ENCODE data around the gene ARHGAP28. TPM values are rescaled to one million over a fixed set of nuclear protein-coding genes. Genes with fewer than 3 reads are reported as not detected.
"Not testable (repeated sequence)": the region's sequence is repeated elsewhere in the genome, so short reads cannot be mapped to it uniquely, and the experiment has no call there.

Gene ARHGAP28
- polyA plus RNA-seq, 1 donor, result 60.3 TPM

DNA sequence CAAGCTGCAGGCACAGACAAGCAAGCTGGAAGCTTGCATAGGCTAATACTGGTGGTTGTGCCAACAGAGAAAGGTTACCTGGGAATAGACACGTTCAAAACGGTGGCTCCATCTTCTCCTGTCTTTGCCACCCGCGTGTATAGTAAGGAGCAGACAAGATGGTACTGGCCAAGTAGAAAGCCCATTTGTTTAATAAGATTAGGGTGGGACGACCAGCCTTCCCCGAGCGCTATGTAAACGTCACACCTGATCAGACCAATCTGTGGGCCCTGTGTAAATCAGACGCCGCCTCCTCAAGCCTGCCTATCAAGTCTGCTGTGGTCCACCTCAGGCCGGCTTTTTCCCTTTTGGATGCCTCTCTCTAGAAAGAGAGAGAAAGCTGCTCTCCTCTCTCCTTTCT, 198.8 kb downstream of the ARHGAP28 start:
- no peak for DNase-seq

DNA sequence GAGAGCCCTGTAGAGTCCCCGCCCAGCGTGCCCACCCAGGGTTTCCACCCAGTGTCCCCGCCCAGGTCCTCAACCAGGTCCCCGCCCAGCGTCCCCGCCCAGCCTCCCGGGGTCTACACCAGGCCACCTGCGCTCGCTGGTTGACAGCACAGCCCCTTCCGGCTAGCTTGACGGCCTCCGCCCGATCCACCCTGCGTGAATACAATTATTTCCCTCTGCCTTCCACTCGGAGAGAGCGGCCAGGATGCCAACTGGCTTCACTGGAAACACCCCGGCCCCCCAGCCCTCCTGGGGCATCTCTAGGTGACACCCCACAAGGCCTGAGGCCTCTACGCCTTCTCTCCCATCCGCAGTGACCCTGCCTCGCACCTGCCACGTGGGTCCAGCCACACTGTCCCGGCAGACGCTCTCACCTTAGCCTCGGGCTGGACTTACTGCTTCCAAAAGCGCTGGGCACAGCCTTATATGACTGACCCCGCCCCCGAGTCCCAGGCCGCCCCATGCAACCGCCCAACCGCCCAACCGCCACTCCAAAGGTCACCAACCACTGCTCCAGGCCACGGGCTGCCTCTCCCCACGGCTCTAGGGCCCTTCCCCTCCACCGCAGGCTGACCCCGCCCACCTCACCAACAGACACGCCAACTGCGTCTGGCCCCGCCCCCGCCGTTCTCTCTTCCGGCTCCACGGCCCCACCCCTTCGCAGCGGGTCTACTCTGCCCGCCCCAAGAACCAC, 200.0 kb downstream of the ARHGAP28 start:
- no peak for DNase-seq

DNA sequence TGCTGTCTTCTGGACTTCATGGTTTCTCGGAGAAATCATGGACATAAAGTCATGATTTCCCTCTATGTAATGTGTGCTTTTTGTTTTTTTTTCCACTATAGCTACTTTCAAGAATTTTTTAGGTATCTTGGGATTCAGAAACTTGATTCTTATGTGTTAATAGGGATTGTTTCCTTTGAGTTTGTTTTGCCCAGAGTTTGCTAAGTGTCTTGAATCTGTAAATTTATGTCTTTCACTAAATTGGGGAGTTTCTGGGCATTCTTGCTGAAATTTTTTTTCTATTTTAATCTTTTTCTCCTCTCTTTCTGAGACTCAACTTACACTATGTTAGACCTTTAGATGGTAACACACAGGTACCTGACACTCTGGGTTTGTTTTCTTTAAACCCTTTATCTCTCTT, 205.3 kb downstream of the ARHGAP28 start:
- DNase-seq, result no peak

DNA sequence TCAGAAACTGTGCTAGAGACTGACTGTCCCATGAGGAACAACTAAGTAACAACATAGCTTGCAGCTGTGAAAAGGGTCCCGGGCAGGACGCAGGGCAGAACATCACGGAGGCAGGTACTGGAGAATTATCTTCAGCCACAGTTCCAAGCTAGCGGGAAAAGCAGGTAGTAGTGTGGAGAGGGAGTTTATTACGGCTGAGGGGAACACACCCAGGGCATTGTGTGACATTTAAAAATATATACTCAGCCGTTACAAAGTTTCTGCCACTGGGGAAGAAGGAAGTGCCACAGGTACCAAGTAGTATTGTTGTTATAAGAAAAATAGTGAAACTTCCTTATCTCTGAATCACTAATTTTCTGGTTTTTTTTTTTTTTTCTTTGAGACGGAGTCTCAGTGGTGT, 208.5 kb downstream of the ARHGAP28 start:
- no peak for DNase-seq

DNA sequence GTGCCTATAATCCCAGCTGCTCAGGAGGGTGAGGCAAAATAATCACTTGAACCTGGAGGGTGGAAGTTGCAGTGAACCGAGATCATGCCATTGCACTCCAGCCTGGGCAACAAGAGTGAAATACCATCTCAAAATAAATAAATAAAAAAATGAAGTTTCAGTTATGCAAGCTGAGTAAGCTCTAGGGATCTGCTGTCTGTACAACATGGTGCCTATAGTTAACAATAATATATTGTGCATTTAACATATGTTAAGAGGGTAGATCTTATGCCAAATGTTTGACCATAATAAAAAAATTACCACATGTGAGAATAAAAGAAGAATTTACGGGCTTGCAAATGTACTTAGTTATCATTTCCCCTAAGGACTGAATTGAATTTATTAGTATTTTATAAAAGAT, 208.9 kb downstream of the ARHGAP28 start:
- DNase-seq, result not testable (repeated sequence)

DNA sequence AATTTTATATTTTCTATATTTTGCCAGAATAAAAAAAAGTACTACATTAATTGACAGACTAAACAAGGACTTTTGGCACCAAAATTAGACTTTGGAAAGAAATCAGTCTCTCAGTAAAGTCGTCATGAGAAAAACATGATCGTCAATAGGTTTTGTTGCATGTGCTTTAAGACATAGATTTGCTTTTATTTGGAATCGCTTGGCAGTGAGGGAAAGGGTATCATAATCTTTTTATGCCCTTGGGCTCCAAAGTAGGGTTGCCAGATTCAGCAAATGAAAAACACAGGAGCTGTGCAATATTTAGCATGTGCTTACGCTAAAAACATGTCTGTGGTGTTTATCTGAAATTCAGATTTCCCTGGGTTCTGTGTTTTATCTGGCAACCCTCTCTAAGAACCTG, 210.5 kb downstream of the ARHGAP28 start:
- no peak for DNase-seq

DNA sequence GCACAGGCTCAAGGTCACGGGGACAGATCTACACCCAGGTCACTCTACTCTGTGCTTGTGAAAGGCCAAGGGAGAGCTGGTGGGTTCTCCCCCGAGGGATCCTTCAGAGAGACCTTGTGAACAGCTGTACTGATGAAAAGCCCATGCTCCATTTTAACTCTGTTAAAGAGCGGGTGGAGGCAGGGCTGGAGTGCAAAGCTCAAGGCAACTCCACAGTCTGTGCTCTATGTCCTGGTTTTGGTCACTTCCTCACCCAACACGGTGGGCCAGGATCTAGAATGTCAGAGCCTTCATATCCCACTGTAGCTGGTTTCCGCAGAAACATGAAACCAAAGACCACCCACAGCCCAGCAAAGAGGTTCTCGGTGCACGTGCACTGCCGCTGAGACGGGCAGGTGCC, 210.9 kb downstream of the ARHGAP28 start:
- DNase-seq, result no peak

DNA sequence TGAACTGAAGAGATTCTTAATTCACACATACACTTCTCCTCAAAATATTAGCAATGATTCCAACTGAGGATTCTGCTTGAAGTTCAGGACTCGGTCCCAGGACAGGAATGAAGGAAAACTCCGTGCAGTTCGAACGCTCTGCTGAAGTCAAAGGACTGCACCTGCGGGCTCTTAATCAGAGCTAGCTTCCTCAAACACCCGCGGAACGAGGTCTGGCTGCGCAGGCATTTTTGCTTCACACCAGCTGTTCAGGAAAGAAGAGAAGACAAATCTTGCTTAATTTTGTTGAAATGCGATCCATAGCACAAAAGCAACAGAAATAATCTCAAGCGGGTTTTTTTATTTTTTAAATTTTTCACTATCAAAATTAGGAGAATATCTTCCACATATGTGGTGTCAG, 212.5 kb downstream of the ARHGAP28 start:
- DNase-seq, result no peak

DNA sequence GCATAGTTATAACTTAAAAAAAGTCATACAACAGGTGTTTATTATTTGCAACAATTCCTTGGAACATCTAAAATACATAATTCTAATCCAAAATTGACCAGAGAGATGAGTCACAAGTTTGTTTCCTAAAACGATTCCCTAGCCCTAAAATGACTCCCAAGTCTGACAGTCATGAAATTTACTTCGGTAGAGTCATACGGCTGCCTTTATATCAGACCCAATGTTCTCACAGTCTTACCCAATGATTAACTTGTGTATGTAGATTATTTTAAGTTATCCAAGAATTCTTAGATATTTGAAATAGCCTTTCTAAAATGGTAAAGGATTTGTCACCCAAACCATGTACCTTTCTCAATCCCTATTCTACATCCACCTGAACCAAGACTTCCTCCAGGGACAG, 213.2 kb downstream of the ARHGAP28 start:
- DNase-seq, result no peak

DNA sequence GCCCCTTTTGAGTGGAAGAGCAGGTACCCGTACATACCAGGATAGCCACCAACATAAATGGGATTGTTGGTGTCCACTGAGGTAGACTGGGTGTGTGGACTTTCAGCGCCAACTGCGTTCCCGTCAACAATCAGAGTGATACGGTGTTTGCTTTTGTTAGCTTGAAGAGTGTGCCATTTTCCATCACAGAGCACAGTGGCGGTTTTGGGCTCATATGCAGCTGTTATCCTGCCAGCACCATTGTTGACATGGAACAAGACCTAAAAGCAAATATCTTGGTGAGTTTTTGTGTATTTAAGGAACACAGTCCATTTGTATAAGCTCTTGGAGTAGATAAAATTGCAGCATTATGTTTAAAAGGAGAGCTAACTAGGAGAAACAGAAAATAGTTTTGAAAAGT, 213.6 kb downstream of the ARHGAP28 start:
- no peak for DNase-seq

DNA sequence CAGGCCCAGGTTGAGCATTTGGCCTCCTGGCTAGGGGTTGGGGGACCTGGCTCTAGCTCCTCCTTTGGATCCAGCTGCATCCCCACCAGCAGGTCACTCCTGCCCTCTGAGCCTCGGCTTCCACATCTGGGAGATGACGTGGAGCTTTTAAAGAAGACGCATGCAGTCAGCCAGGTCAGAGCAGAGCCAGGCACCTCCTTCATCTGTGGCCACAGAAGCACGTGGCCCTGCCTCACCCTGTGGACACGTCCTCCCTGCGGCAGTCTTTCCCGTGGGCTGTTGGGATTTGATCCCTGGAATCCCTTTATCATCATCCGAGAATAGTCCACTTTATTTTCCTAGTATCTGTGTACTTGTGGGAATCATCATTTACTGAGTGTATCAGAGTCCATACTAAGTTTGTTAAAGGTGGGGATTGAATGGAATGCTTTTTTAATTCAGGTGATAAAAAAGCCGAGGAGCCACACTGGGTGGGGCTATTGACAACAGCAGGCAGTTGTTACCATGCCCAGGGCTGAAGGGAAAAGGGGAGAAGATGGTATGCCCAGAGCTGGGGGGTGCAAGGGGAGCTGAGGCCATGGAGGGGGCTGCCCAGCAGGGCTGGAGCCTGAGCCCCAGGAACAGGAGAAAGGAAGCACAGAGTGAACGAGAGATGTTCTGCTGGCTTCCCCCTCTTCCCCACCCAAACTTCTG, 218.0 kb downstream of the ARHGAP28 start:
- DNase-seq, result no peak

DNA sequence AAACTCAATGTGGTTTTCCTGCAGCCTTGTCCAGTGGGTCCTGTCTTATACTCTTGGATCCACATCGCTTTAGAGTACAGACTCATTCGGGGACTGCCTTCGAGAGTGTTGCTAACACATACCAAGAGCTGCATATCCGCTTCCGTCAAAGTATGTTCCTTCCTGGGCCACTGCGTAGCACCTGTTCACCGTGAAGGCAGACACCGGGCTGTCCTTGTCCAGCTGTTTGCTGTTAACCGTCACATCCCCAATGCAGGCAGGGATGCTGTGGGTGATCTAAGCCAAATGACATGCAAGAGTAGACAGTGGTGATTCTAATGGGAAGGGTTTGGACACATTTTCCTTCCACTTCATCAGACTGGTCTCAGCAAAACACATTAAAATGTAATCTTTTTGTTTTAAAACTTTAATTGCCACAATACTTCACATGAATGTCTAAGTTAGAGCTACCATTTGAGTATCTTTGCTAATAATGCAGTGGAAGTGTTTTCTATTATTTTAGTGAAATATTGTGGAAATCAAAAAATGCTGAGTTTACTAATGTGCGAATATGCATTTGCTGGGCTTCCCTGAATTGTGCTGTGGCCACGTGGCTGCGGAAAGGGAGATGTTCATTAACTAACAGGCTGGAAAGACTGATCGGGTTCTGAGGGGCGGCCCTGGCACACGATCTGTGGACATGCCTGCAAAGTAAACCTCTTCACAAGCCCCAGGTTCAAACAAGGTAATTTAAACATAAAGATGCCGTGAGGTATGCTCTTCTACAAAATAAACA, 219.0 kb downstream of the ARHGAP28 start:
- DNase-seq, result no peak

DNA sequence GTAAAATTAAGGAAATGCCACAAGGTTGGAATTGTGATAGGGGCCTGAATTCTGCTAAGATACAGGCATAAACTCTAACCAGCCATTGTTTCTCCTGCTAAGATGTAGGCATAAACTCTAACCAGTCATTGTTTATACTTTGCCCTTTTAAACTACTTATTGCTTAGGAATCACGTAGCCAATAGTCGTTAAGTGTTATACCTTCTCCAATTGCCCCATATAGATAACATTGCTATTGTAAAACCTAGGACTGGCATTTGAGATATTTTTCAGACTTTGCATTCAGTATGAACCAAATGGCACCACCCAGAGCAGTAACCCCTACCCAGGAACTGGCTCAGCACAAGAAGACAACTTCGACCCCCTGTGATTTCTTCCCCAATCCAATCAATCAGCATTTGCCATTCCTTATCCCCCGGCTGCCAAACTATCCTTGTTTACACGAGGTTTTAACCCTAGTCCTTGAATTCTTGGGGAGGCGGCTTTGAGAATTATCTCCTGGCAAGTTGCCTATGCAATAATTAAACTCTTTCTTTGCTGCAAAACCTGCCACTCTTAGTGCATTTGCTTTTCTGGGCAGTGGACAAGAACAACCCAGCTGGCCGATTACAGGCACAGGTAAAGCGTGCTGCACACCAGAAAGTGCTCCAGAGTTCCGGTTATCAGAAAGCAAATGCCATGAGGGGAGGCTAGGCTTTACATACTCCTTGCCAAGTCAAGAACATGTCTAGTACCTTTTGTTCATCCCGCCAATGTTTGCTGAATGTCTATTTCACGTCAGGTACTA, 220.5 kb downstream of the ARHGAP28 start:
- no peak for DNase-seq

DNA sequence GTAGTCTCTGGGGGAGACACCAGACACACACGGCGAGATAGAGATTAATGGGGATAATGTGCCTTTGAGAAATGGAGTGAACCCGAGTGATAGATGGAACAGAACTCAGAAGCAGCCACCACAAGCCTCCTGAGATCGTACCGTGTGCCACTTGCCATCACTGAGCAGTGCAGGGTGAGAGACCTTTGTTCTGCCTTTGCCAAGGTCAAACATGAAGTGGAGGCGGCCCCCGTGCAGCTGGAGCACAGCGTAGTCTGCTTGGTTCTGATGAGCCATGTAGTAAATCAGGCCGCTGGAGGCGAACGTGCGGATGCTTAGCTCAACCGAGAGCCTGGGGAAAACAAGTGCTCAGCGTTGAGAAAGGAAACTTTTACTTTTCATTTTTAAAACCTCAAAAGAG, 221.1 kb downstream of the ARHGAP28 start:
- no peak for DNase-seq

DNA sequence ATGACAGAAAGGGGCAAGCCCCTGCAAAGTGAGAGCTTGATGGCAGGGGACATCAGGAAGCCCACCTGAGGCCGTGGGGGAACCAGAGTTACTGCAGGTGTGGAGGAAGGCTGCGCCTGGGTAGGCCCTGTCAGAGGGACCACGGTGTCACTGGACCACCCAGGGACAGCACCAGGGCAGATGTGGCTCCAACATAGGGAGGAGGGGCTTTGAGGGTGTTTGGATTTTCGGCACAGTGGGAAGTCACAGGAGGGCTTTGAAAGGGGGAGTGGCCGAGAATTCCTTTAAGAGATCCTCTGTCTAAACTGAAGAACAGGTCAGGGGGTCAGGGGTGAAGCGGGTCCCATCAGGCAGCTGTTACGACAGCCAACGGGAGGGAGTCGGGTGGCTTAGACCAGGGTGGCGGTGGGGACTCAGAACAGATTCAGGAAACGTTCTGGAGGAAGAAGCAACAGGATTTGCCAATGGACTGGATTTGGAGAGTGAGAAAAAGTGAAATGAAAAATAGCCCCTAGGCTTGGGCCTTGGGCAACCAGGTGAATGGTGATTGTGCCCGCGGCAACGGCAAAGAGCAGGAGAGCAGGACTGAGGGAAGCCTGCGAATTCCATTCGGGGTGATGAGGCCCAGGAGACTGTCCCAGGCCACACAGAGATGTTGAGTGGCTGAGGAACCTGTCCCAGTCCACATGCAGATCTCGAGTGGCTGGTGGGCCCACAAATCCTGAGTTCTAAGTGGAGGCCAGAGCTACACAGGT, 222.0 kb downstream of the ARHGAP28 start:
- no peak for DNase-seq

DNA sequence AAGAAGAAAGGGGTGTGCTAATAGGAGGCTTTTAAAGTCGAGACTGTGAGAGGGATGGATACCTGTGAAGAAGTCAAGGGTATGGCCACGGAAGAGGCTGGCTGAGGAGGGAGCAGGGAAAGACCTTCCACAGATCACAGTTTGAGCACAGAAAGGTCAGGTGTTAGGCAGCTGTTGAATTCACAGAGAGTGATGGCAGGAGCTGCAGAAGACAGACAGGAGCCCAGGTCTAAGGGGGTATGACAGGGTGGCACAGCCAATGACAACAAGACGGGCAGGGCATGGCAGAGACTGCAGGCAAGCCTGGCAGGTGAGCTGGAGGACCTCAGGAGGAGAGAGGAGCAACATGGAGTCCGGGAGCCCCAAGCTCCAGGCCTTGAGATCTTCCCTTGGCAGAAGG, 225.0 kb downstream of the ARHGAP28 start:
- no peak for DNase-seq

DNA sequence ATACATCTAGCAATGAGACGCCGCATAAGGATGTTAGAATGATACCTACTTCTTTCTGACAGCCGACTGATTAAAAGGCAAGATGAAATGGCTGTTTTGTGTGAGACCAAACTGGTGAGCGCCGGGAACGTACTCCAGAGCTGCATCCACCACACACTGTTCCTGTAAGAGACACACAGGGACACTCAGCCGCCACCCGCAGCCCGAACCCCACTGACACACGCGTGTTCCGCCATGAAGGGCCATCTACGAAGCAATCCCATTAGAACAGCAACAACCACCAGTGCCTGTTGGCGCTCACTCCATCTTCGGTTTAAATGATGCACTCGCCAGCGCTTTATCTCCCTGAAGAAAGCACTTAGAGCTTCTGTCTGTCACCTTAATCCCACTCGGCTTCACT, 225.8 kb downstream of the ARHGAP28 start:
- no peak for DNase-seq

DNA sequence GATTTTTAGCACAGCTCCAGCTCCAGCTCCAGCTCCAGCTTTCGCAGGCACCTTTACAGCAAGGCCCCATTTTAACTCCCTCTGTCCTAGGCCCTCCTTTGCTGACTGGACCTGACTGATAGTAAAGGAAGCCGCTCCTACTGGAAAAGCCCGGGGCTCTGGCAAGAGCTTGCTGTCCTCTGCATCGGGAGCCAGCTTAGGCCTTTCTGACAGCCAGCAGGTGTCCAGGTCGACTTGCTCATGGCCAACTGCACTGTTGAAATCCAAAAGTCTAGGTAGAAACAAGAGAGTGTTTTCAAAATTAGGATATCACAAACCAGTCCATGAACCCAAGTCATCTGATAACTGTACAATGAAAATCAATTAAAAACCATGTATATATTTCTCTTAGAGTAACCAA, 227.0 kb downstream of the ARHGAP28 start:
- no peak for DNase-seq

DNA sequence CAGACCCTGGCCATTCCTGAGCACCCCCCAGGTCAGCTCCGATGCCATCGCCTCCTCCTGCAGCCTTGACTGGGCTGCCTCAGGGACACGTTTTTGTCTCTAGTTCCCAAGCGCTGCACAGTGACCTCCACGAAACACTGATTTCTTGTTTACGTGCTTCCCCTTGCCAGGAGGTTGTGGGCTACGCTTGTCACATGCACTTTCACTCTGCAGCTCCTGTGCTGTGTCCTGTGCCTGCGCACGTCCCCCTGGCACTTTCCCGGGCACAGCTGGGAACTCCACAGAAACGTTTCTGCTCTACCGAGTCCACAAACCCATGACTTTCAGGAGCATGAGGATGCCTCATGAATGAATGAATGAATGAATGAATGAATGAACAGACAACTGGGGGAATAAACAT, 227.5 kb downstream of the ARHGAP28 start:
- no peak for DNase-seq

DNA sequence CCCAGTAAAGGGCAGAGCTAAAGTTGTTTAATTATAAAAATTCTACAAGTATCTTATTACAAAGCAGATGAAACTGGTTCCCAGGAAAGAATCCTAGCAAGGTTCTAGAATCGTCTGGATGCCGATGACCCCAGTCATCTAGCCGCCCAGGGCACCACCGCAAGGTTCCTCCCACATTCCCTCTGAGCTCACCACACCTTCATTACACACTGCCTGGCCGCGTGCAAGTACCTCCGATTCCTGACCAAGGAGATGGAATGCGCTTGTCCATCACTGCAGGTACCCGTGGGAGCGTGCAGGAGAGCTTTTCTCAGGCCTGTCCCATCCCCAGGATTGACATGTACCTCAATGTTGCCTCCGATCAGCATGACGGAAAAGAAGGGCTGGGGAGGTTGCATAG, 229.6 kb downstream of the ARHGAP28 start:
- DNase-seq, result no peak

DNA sequence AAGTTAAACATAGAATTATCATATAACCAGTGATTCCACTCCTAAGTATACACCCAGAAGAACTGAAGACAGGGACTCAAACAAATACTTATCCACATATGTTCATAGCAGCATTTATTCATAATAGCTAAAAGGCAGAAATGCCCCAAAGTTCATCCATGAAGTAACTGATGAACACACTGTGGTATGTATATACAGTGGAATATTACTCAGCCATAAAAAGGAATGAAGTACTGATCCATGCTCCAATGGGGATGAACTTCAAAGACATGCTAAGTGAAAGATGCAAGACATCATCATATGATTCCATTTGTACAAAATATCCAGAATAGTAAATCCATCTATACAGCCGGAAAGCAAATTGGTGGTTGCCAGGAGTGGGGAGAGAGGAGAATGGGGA, 230.6 kb downstream of the ARHGAP28 start:
- no peak for DNase-seq

DNA sequence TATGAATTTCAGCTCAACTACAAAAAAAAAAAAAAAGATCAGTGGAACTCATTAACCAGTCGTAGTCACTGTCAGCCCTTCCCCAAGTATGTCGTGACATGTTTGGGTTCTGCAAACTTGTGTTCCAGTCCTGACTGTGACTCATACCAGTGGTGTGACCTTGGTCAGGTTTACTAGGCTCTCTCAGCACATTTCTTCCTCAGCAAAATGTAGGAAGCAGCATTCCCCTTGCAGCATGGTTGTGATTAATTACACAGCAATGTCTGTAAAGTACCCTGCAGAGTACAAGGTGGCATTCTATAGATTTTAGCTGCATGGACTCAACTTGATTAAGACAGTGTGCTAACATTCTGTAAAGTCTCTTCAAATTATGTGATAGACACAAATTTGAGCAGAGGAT, 231.1 kb downstream of the ARHGAP28 start:
- DNase-seq, result no peak
